Immature natural killer cell (primary cell): ENCODE results near the gene LCN9. TPM values are rescaled to one million over a fixed set of nuclear protein-coding genes. Genes with fewer than 3 reads are reported as not detected.
"Not testable (repeated sequence)": the region's sequence is repeated elsewhere in the genome, so short reads cannot be mapped to it uniquely, and the experiment has no call there.

Experiments used
- DNase-seq, 3 donors: peaks; one replicate each; pipeline ENCODE4 v3.0.0; 2022; ENCODE audit warnings: mixed read lengths in 1 of 3
- H3K27ac Mint-ChIP-seq, 6 donors: one replicate each; pipeline ENCODE4 v1.8.0; 2020; ENCODE audit warnings: mixed read lengths in 6 of 6, mild to moderate bottlenecking in 5 of 6, inconsistent platforms in 4 of 6, moderate library complexity in 3 of 6
- H3K27me3 Mint-ChIP-seq, 3 donors: one replicate each; pipeline ENCODE4 v1.8.0; 2020 to 2021; ENCODE audit warnings: low read depth in 3 of 3, mild to moderate bottlenecking in 3 of 3, mixed read lengths in 3 of 3, moderate library complexity in 3 of 3, inconsistent platforms in 1 of 3
- H3K36me3 Mint-ChIP-seq, 3 donors: one replicate each; pipeline ENCODE4 v1.8.0; 2020; ENCODE audit warnings: mixed read lengths in 3 of 3, inconsistent platforms in 2 of 3, mild to moderate bottlenecking in 2 of 3
- H3K4me1 Mint-ChIP-seq, 2 donors: one replicate each; pipeline ENCODE4 v1.8.0; 2020; ENCODE audit warnings: inconsistent platforms in 2 of 2, mild to moderate bottlenecking in 2 of 2, mixed read lengths in 2 of 2, moderate library complexity in 1 of 2
- H3K4me3 Mint-ChIP-seq, 5 donors: one replicate each; pipeline ENCODE4 v1.8.0; 2020; ENCODE audit warnings: mild to moderate bottlenecking in 5 of 5, mixed read lengths in 5 of 5, inconsistent platforms in 3 of 5, moderate library complexity in 3 of 5
- H3K9me3 Mint-ChIP-seq, 6 donors: one replicate each; pipeline ENCODE4 v1.8.0; 2020; ENCODE audit warnings: mild to moderate bottlenecking in 6 of 6, mixed read lengths in 6 of 6, inconsistent platforms in 4 of 6, moderate library complexity in 3 of 6
- polyA plus RNA-seq, 3 donors: library from polyadenylated mRNA; unstranded; fragments of 300-500 nt; fragmentation: Illumina TruSeq; gene quantifications; one replicate each; pipeline ENCODE4 v1.2.3, GENCODE V29; 2021

The LCN9 gene
- polyA plus RNA-seq, 3 donors from 2014 or later = not detected

DNA sequence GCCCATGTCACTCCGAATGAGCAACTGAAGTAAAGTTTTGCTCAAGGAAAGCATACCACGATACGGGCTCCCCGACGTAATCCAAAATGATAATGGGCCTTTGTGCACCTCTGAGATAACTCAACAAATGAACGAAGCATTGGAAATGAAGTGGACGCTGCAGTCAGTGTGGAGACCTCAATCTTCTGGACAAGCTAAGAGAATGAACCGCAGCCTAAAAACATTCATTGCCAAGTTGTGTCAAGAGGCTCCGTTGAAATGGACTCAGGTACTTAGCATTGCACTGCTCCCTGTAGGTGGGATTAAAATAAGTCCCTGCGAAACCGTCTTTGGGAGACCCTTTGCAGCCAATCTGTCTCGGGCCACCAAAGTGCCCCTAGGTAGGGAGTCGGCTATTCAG lies 3.9 kb upstream of the LCN9 start:
- no peak overlapping the region for H3K27ac Mint-ChIP-seq
- H3K27me3 Mint-ChIP-seq = peaks cover 0 to under 1% (median 0%) of the 10 kb centered on the region in 3 donors
- no peaks in the 10 kb centered on the region for H3K4me1 Mint-ChIP-seq
- no peaks in the 10 kb centered on the region for H3K36me3 Mint-ChIP-seq
- no peak overlapping the region for H3K4me3 Mint-ChIP-seq
- H3K9me3 Mint-ChIP-seq = no peaks in the 10 kb centered on the region
- no peak for DNase-seq

DNA sequence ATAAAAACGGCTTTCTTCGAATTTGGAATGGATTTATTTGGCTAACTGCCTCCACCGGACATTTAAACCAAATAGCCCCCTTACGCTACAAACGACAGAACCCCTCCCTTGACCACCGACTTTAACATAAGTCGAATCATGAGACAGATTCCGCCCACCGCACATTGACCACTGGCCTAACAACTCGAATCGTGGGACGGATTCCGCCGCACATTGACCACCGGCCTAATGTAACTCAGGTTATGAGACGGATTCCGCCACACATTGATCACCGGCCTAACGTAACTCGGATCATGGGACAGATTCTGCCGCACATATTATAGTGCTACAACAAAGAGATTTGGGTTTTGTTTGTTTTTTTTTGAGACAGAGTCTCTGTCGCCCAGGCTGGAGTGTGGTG lies 2.7 kb upstream of the LCN9 start:
- Mint-ChIP-seq H3K4me1 (no peaks in the 10 kb centered on the region), H3K9me3 (no peaks in the 10 kb centered on the region), H3K27ac (no peak overlapping the region), H3K36me3 (no peaks in the 10 kb centered on the region), H3K4me3 (no peak overlapping the region), H3K27me3 (no peaks in the 10 kb centered on the region)
- DNase-seq = no peak

- Mint-ChIP-seq H3K36me3 (no peaks in the 10 kb centered on the region), H3K9me3 (no peaks in the 10 kb centered on the region), H3K4me1 (no peaks in the 10 kb centered on the region), H3K27me3 (no peaks in the 10 kb centered on the region), H3K27ac (no peak overlapping the region), H3K4me3 (no peak overlapping the region)
- DNase-seq = no peak
These were observed 1.1 kb upstream of the LCN9 start for GRCh38 chr9:135661816-135662560.

DNA sequence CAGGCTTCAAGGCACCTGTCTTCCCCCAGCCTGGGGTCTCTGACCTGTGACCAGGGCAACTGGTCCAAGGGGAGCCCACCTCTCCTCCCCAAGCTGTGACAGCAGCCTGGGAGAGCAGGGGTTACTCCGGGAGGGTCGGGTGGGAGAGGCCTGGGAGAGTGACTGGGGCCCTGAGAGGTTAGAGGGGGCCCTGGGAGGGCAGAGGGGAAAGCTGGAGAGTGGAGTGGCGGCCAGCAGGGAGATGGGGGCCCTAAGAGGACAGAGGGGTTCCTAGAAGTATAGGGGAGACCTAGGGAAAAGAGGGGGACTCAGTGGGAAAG lies 302 bp downstream of the LCN9 start:
- DNase-seq = no peak
- H3K4me1 Mint-ChIP-seq = no peaks in the 10 kb centered on the region
- H3K36me3 Mint-ChIP-seq = no peaks in the 10 kb centered on the region
- no peaks in the 10 kb centered on the region for H3K27me3 Mint-ChIP-seq
- H3K4me3 Mint-ChIP-seq = no peak overlapping the region
- H3K27ac Mint-ChIP-seq = no peak overlapping the region
- H3K9me3 Mint-ChIP-seq = no peaks in the 10 kb centered on the region

GRCh38 chr9:135663857-135664256 lies 748 bp downstream of the LCN9 start:
- Mint-ChIP-seq H3K27me3 (no peaks in the 10 kb centered on the region), H3K4me3 (no peak overlapping the region), H3K4me1 (no peaks in the 10 kb centered on the region), H3K36me3 (no peaks in the 10 kb centered on the region), H3K9me3 (no peaks in the 10 kb centered on the region), H3K27ac (no peak overlapping the region)
- no peak for DNase-seq

DNA sequence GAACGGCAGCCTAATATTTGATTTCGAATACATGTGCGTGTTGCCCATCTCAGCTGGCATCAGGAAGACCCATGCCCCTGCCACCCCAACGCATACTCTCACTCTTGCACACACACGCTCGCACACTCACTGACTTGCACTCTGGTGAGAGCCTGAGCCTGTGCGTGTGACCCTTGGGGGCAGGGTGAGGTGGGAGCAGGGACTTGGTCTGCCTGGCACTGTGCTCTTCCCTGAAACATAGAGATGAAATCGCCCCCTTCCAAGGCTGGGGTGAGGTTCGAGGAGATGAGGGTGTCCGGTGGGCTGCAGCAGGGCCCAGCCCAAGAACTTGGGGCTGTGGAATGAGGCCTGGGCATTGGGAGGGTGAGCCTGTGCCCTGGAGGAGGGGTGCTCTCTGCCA lies 1.2 kb downstream of the LCN9 start:
- Mint-ChIP-seq H3K4me3 (no peak overlapping the region), H3K36me3 (no peaks in the 10 kb centered on the region), H3K27me3 (peaks cover 0 to 1% (median 0%) of the 10 kb centered on the region in 3 donors), H3K27ac (no peak overlapping the region), H3K9me3 (no peaks in the 10 kb centered on the region), H3K4me1 (no peaks in the 10 kb centered on the region)
- DNase-seq = no peak

GRCh38 chr9:135664801-135665794 lies 2.0 kb downstream of the LCN9 start:
- H3K27ac Mint-ChIP-seq = no peak overlapping the region
- no peak overlapping the region for H3K4me3 Mint-ChIP-seq
- H3K27me3 Mint-ChIP-seq = peaks cover 0 to 1% (median 0%) of the 10 kb centered on the region in 3 donors
- no peaks in the 10 kb centered on the region for H3K36me3 Mint-ChIP-seq
- no peak for DNase-seq
- H3K9me3 Mint-ChIP-seq = no peaks in the 10 kb centered on the region
- no peaks in the 10 kb centered on the region for H3K4me1 Mint-ChIP-seq

GRCh38 chr9:135665795-135666189 lies 2.7 kb downstream of the LCN9 start:
- Mint-ChIP-seq H3K4me1 (no peaks in the 10 kb centered on the region), H3K9me3 (no peaks in the 10 kb centered on the region), H3K27me3 (peaks cover 0 to 1% (median 0%) of the 10 kb centered on the region in 3 donors), H3K36me3 (no peaks in the 10 kb centered on the region), H3K27ac (no peak overlapping the region), H3K4me3 (no peak overlapping the region)
- no peak for DNase-seq

DNA sequence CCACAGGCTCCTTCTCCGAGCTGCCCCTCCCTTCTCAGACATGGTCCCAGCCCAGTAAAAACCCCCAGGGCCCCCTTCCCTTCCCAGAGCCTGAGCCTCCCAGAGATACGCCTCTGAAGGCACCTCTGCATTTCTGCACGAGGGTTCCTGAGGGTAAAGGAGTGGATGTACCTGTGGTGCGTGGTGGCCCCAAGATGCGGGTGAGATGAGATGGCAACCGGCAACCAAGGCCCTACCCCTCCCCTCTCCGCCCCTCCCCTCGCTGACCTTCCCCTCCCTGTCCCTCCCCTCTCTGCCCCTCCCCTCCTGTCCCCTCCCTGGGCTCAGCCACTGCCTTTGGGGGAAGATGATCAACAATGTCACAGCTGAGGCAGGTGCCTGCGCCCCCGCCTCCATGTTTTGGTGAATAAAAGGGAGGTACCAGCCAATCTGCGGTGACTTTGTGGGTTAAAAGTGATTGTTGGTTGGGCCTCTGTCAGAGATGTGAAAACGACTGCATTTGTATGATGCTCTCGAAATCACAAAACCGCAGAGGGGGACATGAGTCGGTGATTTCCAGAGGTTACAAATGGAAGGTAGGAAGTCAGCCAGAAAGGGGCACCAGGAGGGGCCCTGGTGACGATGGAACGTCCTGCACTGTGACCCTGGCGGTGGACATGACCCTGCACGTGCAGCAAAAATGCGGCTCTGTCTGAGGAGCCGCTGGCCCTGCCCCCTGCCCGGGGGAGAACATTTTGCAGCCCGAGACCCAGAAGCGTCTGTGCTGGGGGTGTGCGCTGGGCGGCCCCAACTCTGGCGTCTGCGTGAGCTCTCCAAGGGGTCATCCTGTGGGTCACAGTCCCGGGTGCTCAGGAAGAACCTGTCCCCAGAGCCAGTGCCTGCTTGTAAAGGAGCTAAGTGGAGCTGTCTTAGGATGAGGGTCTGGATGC lies 3.7 kb downstream of the LCN9 start:
- Mint-ChIP-seq H3K27me3 (peaks cover 0 to 1% (median 0%) of the 10 kb centered on the region in 3 donors), H3K27ac (no peak overlapping the region), H3K4me3 (no peak overlapping the region), H3K36me3 (no peaks in the 10 kb centered on the region), H3K9me3 (no peaks in the 10 kb centered on the region), H3K4me1 (no peaks in the 10 kb centered on the region)
- no peak for DNase-seq

DNA sequence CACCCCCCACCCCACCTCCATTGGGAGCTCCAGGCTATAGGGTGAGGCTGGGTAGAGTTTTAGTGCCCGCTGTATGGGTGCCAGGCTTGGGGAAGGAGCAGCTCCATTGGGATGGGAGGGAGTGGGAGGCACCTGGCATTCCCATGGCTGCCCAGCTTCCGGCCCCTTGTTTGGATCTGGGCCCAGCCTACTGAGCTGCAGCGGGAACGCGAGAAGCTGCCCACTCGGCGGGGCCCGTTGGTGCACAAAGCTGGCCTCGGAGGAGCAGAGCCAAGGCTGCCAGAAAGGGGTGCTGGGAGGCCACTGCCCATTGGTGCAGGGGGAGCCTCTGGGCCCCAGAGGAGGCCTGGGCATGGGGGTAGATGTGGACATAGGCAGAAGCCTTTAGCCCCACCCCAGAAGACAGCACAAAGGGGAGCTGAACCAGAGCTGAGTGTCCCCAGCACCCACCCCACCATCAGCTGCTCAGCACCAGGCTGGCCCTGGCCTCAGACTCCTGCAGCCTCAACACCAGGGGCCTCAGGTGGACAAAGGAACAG lies 4.4 kb downstream of the LCN9 start:
- H3K27ac Mint-ChIP-seq = no peak overlapping the region
- H3K4me1 Mint-ChIP-seq = no peaks in the 10 kb centered on the region
- H3K36me3 Mint-ChIP-seq = no peaks in the 10 kb centered on the region
- H3K9me3 Mint-ChIP-seq = no peaks in the 10 kb centered on the region
- DNase-seq = no peak
- no peak overlapping the region for H3K4me3 Mint-ChIP-seq
- peaks cover 0 to 2% (median 1%) of the 10 kb centered on the region in 3 donors for H3K27me3 Mint-ChIP-seq

- DNase-seq, H3K27ac Mint-ChIP-seq, H3K4me3 Mint-ChIP-seq, H3K9me3 Mint-ChIP-seq, H3K27me3 Mint-ChIP-seq, H3K36me3 Mint-ChIP-seq, H3K4me1 Mint-ChIP-seq: not testable (repeated sequence)
These were observed 5.9 kb downstream of the LCN9 start for GRCh38 chr9:135669018-135669417.

DNA sequence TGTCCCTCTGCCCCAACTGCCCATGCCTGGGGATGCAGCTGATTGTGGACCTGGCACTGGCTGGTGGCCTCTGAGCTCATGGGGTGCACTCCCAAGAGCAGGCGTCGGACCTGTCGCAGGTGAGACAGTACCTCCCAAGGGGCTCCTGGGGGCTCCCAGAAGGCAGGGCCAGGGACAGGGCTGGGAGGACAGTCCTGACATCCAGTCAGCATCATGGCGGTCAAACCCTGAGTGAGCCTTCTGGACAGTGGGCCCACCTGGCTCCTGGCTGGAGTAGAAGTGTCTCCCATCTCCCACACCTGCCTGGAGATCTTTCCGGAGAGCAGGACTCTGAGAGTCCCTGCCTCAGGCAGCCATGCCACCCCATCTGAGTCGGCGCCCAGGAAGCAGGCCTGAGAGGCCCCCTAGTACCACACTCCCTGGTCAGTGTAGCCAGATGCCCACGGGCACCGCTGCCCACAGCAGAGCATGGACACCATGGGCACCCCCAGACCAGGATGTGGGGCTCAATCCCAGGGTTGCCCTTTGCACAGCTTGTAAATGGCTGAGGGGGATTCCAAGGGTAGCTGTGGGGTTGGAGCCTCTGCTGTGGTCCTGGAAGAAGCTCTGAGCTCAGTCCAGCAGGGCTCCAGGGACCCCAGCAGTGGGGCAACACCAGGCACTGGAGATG lies 6.6 kb downstream of the LCN9 start:
- Mint-ChIP-seq H3K27me3 (peaks cover 0 to 2% (median 1%) of the 10 kb centered on the region in 3 donors), H3K4me3 (no peak overlapping the region)

More for the DNA sequence above, 6.6 kb downstream of the LCN9 start:
- no peaks in the 10 kb centered on the region for H3K36me3 Mint-ChIP-seq
- no peaks in the 10 kb centered on the region for H3K4me1 Mint-ChIP-seq
- H3K9me3 Mint-ChIP-seq = no peaks in the 10 kb centered on the region
- no peak overlapping the region for H3K27ac Mint-ChIP-seq
- DNase-seq = no peak
